ENCODE data around the gene TP73.

GRCh38 chr1:3717041-3717714 is 64.9 kb downstream of the TP73 start:
- no peak for TF ChIP-seq ZFP30 (CRISPR knock-in tag; IDR thresholded peaks at IDR 0.05)
- TF ChIP-seq RARB (CRISPR knock-in tag; IDR thresholded peaks at IDR 0.05) = no peak
- TF ChIP-seq ZFP3 (CRISPR knock-in tag; IDR thresholded peaks at IDR 0.05) = no peak
- no peak for TF ChIP-seq GLIS3 (CRISPR knock-in tag; IDR thresholded peaks at IDR 0.05)
- TF ChIP-seq OSR1 (CRISPR knock-in tag; IDR thresholded peaks at IDR 0.05) = no peak
- no peak for TF ChIP-seq CSDC2 (CRISPR knock-in tag; IDR thresholded peaks at IDR 0.05)
- TF ChIP-seq PPARA (CRISPR knock-in tag; IDR thresholded peaks at IDR 0.05; ENCODE audit: borderline replicate concordance) = no peak
- TF ChIP-seq ZNF565 (CRISPR knock-in tag; conservative IDR thresholded peaks at IDR 0.05; ENCODE audit: low read depth) = no peak
- TF ChIP-seq BACH2 (CRISPR knock-in tag; IDR thresholded peaks at IDR 0.05; ENCODE audit: borderline replicate concordance) = no peak
- TF ChIP-seq ESRRG (CRISPR knock-in tag; IDR thresholded peaks at IDR 0.05) = no peak
- no peak for TF ChIP-seq PATZ1 (CRISPR knock-in tag; IDR thresholded peaks at IDR 0.05; ENCODE audit: borderline replicate concordance)
- no peak for TF ChIP-seq TCF4 (CRISPR knock-in tag; IDR thresholded peaks at IDR 0.05; ENCODE audit: borderline replicate concordance)

Measured in SK-N-SH treated with all-trans-retinoic acid at 6 μM for 48 hours (cell line).